ENCODE results near the gene GPR132. TPM values are rescaled to one million over a fixed set of nuclear protein-coding genes. Genes with fewer than 3 reads are reported as not detected.
A peak's percentile ranks its signal among the peaks of the same experiment; 100 is the strongest.

GPR132 gene
- total and polyA plus RNA-seq, 2 of the 13 experiments (the other 11 are each of a cell fraction or from before 2014, with no cell fraction given), result not detected

GRCh38 chr14:105021656-105022275 lies 43.5 kb downstream of the GPR132 start (continued):
- TF ChIP-seq ARID5B (CRISPR knock-in tag; IDR thresholded peaks at IDR 0.05), result no peak
- peak; percentile 60; the same call in 1 of the 2 replicates for TF ChIP-seq NAIF1 (CRISPR knock-in tag; IDR thresholded peaks at IDR 0.05; ENCODE audit: borderline replicate concordance)
- no peak for TF ChIP-seq EZH2 (conservative IDR thresholded peaks at IDR 0.05; ENCODE audit: low read depth, low read length)
- TF ChIP-seq SALL2 (CRISPR knock-in tag; IDR thresholded peaks at IDR 0.05), result no peak
- TF ChIP-seq ZNF383 (CRISPR knock-in tag; IDR thresholded peaks at IDR 0.05; ENCODE audit: borderline replicate concordance), result no peak
- no peak for TF ChIP-seq NR3C1 (CRISPR knock-in tag; IDR thresholded peaks at IDR 0.05)
- TF ChIP-seq ATF3 (CRISPR knock-in tag; IDR thresholded peaks at IDR 0.05), result no peak
- no peak for TF ChIP-seq HNRNPLL (IDR thresholded peaks at IDR 0.05; ENCODE audit: low read depth, low read length, poor library complexity, severe bottlenecking)
- 0 out of 4 replicates have a peak, but pooled peaks of 1 of the 2 experiments have one; percentile 3 for TF ChIP-seq KLF16 (CRISPR knock-in tag; IDR thresholded peaks at IDR 0.05)
- TF ChIP-seq ZKSCAN5 (CRISPR knock-in tag; IDR thresholded peaks at IDR 0.05), result no peak
- no peak for TF ChIP-seq ZNF891 (CRISPR knock-in tag; IDR thresholded peaks at IDR 0.05)
- TF ChIP-seq CC2D1A (CRISPR knock-in tag; IDR thresholded peaks at IDR 0.05), result no peak
- TF ChIP-seq HOXA3 (CRISPR knock-in tag; IDR thresholded peaks at IDR 0.05), result no peak; the same call in 1 of the 2 replicates
- TF ChIP-seq MLX (CRISPR knock-in tag; IDR thresholded peaks at IDR 0.05), result no peak
- no peak for TF ChIP-seq ZNF75D (CRISPR knock-in tag; IDR thresholded peaks at IDR 0.05; ENCODE audit: borderline replicate concordance)
- TF ChIP-seq ZNF24 (IDR thresholded peaks at IDR 0.05), result no peak
- no peak for TF ChIP-seq ATF2 (CRISPR knock-in tag; IDR thresholded peaks at IDR 0.05)
- TF ChIP-seq ZGPAT (CRISPR knock-in tag; IDR thresholded peaks at IDR 0.05), result no peak
- TF ChIP-seq USF2 (IDR thresholded peaks at IDR 0.05; ENCODE audit: low read depth, low read length), result no peak
- TF ChIP-seq USF2 (CRISPR knock-in tag; IDR thresholded peaks at IDR 0.05; ENCODE audit: borderline replicate concordance), result peak; percentile 47; the same call in 1 of the 2 replicates
- peak; percentile 30 for TF ChIP-seq XRCC5 (optimal IDR thresholded peaks at IDR 0.05; ENCODE audit: low read length)

All from HepG2 (cell line).